Measurements from ENCODE around the gene PTGER1. TPM values are rescaled to one million over a fixed set of nuclear protein-coding genes. Genes with fewer than 3 reads are reported as not detected.
A peak's percentile ranks its signal among the peaks of the same experiment; 100 is the strongest.

The PTGER1 gene
- total and polyA plus RNA-seq, 2 donors (not counting 1 experiment from before 2014, with no cell fraction given) = 2.3 to 9.7 TPM

GRCh38 chr19:14437578-14438140, 37.5 kb downstream of the PTGER1 start:
- Histone ChIP-seq H3K4me3 (replicated peaks in 1 of 4; ENCODE audit: control extremely low read depth in 1 of 4, insufficient read depth in 1 of 4, low read depth in 3 of 4, low read length in 4 of 4) (no peak overlapping the region), H3K27ac (ENCODE audit: insufficient read depth, low read length) (no peak overlapping the region), H2AFZ (ENCODE audit: low read length) (no peak overlapping the region), H3K27me3 (ENCODE audit: control insufficient read depth, insufficient read depth, low read length) (no peaks in the 10 kb centered on the region), H4K20me1 (ENCODE audit: control insufficient read depth, extremely low read depth, insufficient read depth, low read length) (no peaks in the 10 kb centered on the region), H3K9me3 (ENCODE audit: control insufficient read depth, insufficient read depth, low read depth, low read length) (no peaks in the 10 kb centered on the region), H3K9ac (ENCODE audit: insufficient read depth, low read length) (no peak overlapping the region), H3K79me2 (ENCODE audit: control insufficient read depth, insufficient read depth, low read length) (peaks cover 37% of the 10 kb centered on the region), H3K36me3 (ENCODE audit: control insufficient read depth, insufficient read depth, low read length) (peaks cover 5% of the 10 kb centered on the region), H3K4me1 (ENCODE audit: control insufficient read depth, extremely low read depth, insufficient read depth, low read length) (peaks cover 12% of the 10 kb centered on the region), H3K4me2 (ENCODE audit: extremely low read depth, insufficient read depth, low read length) (no peak overlapping the region)
- no peak for DNase-seq (ENCODE audit: low read depth in 2 of 2)
- TF ChIP-seq CTCF (conservative IDR thresholded peaks at IDR 0.05 in 1 of 2, IDR thresholded peaks at IDR 0.05 in 1 of 2; ENCODE audit: low read depth in 1 of 2, low read length in 2 of 2) (no peak), EZH2 (IDR thresholded peaks at IDR 0.05; ENCODE audit: low read length, missing control alignments) (no peak)

GRCh38 chr19:14435320-14436050, 39.7 kb downstream of the PTGER1 start:
- H3K27ac ChIP-seq (ENCODE audit: insufficient read depth, low read length) = peak overlapping the region; percentile 54
- H3K4me3 ChIP-seq (replicated peaks in 1 of 4; ENCODE audit: control extremely low read depth in 1 of 4, insufficient read depth in 1 of 4, low read depth in 3 of 4, low read length in 4 of 4) = peak overlapping the region in 1 of 4 experiments; percentile 79

More at GRCh38 chr19:14435320-14436050, 39.7 kb downstream of the PTGER1 start:
- Histone ChIP-seq H2AFZ (ENCODE audit: low read length) (no peak overlapping the region), H4K20me1 (ENCODE audit: control insufficient read depth, extremely low read depth, insufficient read depth, low read length) (no peaks in the 10 kb centered on the region), H3K4me2 (ENCODE audit: extremely low read depth, insufficient read depth, low read length) (peak overlapping the region; percentile 84), H3K27me3 (ENCODE audit: control insufficient read depth, insufficient read depth, low read length) (no peaks in the 10 kb centered on the region), H3K4me1 (ENCODE audit: control insufficient read depth, extremely low read depth, insufficient read depth, low read length) (peaks cover 13% of the 10 kb centered on the region), H3K9me3 (ENCODE audit: control insufficient read depth, insufficient read depth, low read depth, low read length) (no peaks in the 10 kb centered on the region), H3K9ac (ENCODE audit: insufficient read depth, low read length) (no peak overlapping the region), H3K36me3 (ENCODE audit: control insufficient read depth, insufficient read depth, low read length) (peaks cover 1% of the 10 kb centered on the region), H3K79me2 (ENCODE audit: control insufficient read depth, insufficient read depth, low read length) (peaks cover 37% of the 10 kb centered on the region)
- DNase-seq (ENCODE audit: low read depth in 2 of 2) = no peak
- TF ChIP-seq EZH2 (IDR thresholded peaks at IDR 0.05; ENCODE audit: low read length, missing control alignments) = no peak
- no peak for TF ChIP-seq CTCF (conservative IDR thresholded peaks at IDR 0.05 in 1 of 2, IDR thresholded peaks at IDR 0.05 in 1 of 2; ENCODE audit: low read depth in 1 of 2, low read length in 2 of 2)
